ENCODE measurements around the gene MYO5C.

DNA sequence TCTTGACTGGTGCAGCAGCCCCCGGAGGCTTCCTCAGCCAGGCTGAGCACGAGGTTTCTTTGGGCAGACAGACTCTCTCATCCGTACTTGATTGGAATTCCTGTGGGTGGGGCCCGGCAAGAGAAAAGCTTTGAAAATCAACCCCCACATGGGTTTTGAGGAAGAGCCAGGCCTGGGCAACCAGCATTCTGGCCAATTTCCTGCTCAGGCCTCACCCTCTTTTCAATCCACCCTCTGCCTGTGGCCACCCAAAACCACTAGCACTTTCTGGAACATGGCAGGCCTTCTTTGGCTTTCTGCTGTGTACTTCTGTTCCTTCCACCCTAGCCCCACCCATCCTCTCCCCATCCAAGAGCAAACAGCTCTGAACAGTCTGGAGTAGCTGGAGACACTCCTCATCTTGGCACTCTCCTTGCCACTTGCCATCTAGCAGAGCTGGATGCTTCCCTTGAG is 5.9 kb downstream of the MYO5C start:
- TF ChIP-seq EZH2phosphoT487 (IDR thresholded peaks at IDR 0.05; ENCODE audit: borderline replicate concordance, low read depth, low read length): no peak
- TF ChIP-seq, protein P1, sequence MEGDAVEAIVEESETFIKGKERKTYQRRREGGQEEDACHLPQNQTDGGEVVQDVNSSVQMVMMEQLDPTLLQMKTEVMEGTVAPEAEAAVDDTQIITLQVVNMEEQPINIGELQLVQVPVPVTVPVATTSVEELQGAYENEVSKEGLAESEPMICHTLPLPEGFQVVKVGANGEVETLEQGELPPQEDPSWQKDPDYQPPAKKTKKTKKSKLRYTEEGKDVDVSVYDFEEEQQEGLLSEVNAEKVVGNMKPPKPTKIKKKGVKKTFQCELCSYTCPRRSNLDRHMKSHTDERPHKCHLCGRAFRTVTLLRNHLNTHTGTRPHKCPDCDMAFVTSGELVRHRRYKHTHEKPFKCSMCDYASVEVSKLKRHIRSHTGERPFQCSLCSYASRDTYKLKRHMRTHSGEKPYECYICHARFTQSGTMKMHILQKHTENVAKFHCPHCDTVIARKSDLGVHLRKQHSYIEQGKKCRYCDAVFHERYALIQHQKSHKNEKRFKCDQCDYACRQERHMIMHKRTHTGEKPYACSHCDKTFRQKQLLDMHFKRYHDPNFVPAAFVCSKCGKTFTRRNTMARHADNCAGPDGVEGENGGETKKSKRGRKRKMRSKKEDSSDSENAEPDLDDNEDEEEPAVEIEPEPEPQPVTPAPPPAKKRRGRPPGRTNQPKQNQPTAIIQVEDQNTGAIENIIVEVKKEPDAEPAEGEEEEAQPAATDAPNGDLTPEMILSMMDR (conservative IDR thresholded peaks at IDR 0.05; ENCODE audit: low read length): no peak

Data from OCI-LY7 (cell line).